DND-41 (cell line): Measurements from ENCODE around the gene ADARB2.

Experiments used
- EZH2 ChIP-seq: IDR thresholded peaks from 3 replicates; pipeline ENCODE4 v1.6.1; 2012; ENCODE audit warnings: borderline replicate concordance, low read depth, mild to moderate bottlenecking, moderate library complexity, low read length, inconsistent platforms; ENCODE audit not compliant: severe bottlenecking
- TF ChIP-seq, protein P1 (sequence below): IDR thresholded peaks from 2 replicates; pipeline ENCODE4 v1.5.1; 2012; ENCODE audit warnings: borderline replicate concordance, low read length, moderate library complexity, mild to moderate bottlenecking; ENCODE audit not compliant: poor library complexity, severe bottlenecking; ENCODE audit errors: extremely low read depth

DNA sequence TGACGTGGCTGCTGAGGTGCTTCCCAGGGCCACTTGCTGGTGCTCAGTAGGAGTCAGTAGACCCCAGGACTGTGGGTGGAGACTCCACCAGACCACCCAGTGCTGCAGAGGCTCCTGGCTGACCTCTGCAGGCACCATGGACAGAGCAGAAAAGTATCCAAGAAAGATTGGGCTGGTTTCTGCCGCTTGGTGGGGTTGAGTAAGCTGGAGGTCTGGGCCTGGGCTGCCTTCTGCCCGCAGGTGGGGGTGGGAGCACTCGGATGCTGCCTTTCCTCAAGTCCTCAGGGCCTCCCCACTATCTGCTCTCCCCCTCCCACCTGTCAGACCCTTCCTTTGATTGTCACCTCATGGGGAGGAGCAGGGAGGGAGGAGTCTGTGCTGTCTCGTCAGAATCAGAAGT lies 589.5 kb downstream of the ADARB2 start:
- TF ChIP-seq, protein P1, sequence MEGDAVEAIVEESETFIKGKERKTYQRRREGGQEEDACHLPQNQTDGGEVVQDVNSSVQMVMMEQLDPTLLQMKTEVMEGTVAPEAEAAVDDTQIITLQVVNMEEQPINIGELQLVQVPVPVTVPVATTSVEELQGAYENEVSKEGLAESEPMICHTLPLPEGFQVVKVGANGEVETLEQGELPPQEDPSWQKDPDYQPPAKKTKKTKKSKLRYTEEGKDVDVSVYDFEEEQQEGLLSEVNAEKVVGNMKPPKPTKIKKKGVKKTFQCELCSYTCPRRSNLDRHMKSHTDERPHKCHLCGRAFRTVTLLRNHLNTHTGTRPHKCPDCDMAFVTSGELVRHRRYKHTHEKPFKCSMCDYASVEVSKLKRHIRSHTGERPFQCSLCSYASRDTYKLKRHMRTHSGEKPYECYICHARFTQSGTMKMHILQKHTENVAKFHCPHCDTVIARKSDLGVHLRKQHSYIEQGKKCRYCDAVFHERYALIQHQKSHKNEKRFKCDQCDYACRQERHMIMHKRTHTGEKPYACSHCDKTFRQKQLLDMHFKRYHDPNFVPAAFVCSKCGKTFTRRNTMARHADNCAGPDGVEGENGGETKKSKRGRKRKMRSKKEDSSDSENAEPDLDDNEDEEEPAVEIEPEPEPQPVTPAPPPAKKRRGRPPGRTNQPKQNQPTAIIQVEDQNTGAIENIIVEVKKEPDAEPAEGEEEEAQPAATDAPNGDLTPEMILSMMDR: no peak
- no peak for TF ChIP-seq EZH2
